ENCODE results near the gene GPAM.

GPAM gene

GRCh38 chr10:112177247-112177646 is 6.3 kb downstream of the GPAM start:
- DNase-seq (ENCODE audit: extremely low read depth, low read depth) = no peak
- TF ChIP-seq, protein P1, sequence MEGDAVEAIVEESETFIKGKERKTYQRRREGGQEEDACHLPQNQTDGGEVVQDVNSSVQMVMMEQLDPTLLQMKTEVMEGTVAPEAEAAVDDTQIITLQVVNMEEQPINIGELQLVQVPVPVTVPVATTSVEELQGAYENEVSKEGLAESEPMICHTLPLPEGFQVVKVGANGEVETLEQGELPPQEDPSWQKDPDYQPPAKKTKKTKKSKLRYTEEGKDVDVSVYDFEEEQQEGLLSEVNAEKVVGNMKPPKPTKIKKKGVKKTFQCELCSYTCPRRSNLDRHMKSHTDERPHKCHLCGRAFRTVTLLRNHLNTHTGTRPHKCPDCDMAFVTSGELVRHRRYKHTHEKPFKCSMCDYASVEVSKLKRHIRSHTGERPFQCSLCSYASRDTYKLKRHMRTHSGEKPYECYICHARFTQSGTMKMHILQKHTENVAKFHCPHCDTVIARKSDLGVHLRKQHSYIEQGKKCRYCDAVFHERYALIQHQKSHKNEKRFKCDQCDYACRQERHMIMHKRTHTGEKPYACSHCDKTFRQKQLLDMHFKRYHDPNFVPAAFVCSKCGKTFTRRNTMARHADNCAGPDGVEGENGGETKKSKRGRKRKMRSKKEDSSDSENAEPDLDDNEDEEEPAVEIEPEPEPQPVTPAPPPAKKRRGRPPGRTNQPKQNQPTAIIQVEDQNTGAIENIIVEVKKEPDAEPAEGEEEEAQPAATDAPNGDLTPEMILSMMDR (IDR thresholded peaks at IDR 0.05; ENCODE audit: low read depth, low read length) = no peak

GRCh38 chr10:112176543-112176942 is 7.0 kb downstream of the GPAM start:
- TF ChIP-seq, protein P1 (IDR thresholded peaks at IDR 0.05; ENCODE audit: low read depth, low read length) = no peak
- DNase-seq (ENCODE audit: extremely low read depth, low read depth) = no peak

- TF ChIP-seq, protein P1 (IDR thresholded peaks at IDR 0.05; ENCODE audit: low read depth, low read length) = no peak
- no peak for DNase-seq (ENCODE audit: extremely low read depth, low read depth)
Measured at GRCh38 chr10:112175409-112175808, 8.2 kb downstream of the GPAM start.

DNA sequence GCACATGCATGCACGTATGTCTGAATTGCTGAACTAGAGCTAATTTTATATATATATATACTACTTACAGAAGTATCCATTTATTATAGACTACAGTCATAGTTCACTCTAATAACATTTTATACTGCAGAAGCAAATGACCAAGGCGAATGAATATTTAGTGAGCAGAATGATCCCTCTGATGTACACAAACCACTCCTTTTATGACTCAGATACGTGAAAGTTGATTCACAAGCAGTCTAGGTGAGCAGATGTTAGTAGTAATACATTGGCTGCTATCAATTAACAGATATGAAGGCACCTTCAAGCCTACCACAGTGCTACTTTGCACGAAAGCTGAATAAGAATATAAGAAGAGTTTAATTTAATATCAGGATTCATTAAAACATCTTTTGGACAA is 10.4 kb downstream of the GPAM start:
- DNase-seq (ENCODE audit: extremely low read depth, low read depth) = no peak
- TF ChIP-seq, protein P1 (IDR thresholded peaks at IDR 0.05; ENCODE audit: low read depth, low read length) = no peak

DNA sequence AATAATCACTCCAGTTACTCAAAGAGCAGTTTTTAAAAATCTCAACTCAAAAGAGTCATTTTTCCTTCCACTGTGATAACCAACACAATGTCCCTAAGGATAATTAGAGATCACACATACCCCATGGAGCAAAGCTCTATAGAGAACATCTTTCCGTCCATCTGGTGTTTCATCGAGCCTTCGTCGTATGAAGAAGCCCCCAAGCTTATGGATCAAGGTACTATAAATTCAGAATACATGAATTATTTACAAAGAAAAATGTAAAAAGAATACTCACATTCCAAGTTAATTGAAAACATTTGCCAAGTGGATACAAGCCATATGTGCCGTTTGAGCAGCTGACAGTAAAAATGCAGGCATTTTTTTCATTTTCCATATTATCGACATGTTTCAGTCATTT is 14.8 kb downstream of the GPAM start:
- DNase-seq (ENCODE audit: extremely low read depth, low read depth) = no peak
- TF ChIP-seq, protein P1 (IDR thresholded peaks at IDR 0.05; ENCODE audit: low read depth, low read length) = no peak

GRCh38 chr10:112166800-112167199 is 16.8 kb downstream of the GPAM start:
- no peak for DNase-seq (ENCODE audit: extremely low read depth, low read depth)
- TF ChIP-seq, protein P1 (IDR thresholded peaks at IDR 0.05; ENCODE audit: low read depth, low read length) = no peak

- no peak for DNase-seq (ENCODE audit: extremely low read depth, low read depth)
- TF ChIP-seq, protein P1 (IDR thresholded peaks at IDR 0.05; ENCODE audit: low read depth, low read length) = no peak
Measured at GRCh38 chr10:112161757-112162518, 21.6 kb downstream of the GPAM start.
